ENCODE measurements around the gene PLCB4. TPM values are rescaled to one million over a fixed set of nuclear protein-coding genes. Genes with fewer than 3 reads are reported as not detected.

The PLCB4 gene
- total RNA-seq, 1 donor: 3.5 TPM

GRCh38 chr20:9413001-9413400, 344.1 kb downstream of the PLCB4 start:
- TF ChIP-seq, protein P1, sequence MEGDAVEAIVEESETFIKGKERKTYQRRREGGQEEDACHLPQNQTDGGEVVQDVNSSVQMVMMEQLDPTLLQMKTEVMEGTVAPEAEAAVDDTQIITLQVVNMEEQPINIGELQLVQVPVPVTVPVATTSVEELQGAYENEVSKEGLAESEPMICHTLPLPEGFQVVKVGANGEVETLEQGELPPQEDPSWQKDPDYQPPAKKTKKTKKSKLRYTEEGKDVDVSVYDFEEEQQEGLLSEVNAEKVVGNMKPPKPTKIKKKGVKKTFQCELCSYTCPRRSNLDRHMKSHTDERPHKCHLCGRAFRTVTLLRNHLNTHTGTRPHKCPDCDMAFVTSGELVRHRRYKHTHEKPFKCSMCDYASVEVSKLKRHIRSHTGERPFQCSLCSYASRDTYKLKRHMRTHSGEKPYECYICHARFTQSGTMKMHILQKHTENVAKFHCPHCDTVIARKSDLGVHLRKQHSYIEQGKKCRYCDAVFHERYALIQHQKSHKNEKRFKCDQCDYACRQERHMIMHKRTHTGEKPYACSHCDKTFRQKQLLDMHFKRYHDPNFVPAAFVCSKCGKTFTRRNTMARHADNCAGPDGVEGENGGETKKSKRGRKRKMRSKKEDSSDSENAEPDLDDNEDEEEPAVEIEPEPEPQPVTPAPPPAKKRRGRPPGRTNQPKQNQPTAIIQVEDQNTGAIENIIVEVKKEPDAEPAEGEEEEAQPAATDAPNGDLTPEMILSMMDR (IDR thresholded peaks at IDR 0.05; ENCODE audit: insufficient read depth, low read depth, low read length): no peak
- H3K4me3 ChIP-seq (ENCODE audit: low read depth, low read length): no peak overlapping the region
- no peak for DNase-seq (ENCODE audit: low read depth)

DNA sequence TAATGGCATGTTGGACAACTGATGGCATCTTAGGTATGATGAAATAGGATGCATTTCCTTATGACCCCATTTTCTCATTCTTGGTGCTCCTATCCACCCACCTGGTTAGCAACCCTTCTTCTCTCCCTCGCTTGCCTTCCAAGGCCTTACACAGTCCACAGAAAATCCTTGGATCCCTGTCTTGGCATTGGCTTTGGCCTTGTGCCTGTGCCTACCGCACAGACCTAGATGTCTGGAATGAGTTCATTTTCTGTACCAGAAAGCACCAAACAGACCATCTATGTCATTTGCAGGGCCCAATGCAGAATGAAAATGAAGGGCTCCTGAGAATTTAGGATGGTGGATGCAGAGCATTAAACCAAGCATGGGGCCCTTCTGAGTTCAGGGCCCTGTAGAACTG, 346.5 kb downstream of the PLCB4 start:
- TF ChIP-seq, protein P1 (IDR thresholded peaks at IDR 0.05; ENCODE audit: insufficient read depth, low read depth, low read length): no peak
- no peak for DNase-seq (ENCODE audit: low read depth)
- no peak overlapping the region for H3K4me3 ChIP-seq (ENCODE audit: low read depth, low read length)

- H3K4me3 ChIP-seq (ENCODE audit: low read depth, low read length): no peak overlapping the region
- no peak for DNase-seq (ENCODE audit: low read depth)
- TF ChIP-seq, protein P1 (IDR thresholded peaks at IDR 0.05; ENCODE audit: insufficient read depth, low read depth, low read length): no peak
These were observed 347.5 kb downstream of the PLCB4 start for GRCh38 chr20:9416421-9416820.

DNA sequence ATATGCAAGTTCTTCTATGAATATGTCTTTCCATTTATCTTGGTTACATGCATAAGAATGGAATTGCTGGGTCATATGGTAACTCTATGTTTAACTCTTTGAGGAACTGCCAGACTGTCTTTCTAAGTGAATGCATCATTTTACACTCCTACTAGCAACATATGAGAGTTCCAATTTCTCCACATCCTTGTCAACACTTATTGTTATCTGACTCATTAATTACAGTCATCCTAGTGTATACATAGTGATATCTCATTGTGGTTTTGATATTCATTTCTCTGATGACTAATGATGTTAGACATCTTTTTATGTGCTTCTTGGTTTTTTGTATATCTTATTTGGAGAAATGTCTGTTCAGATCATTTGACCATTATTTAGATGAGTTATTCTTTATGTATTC, 348.8 kb downstream of the PLCB4 start:
- DNase-seq (ENCODE audit: low read depth): peak; percentile 23
- H3K4me3 ChIP-seq (ENCODE audit: low read depth, low read length): no peak overlapping the region
- TF ChIP-seq, protein P1 (IDR thresholded peaks at IDR 0.05; ENCODE audit: insufficient read depth, low read depth, low read length): no peak

DNA sequence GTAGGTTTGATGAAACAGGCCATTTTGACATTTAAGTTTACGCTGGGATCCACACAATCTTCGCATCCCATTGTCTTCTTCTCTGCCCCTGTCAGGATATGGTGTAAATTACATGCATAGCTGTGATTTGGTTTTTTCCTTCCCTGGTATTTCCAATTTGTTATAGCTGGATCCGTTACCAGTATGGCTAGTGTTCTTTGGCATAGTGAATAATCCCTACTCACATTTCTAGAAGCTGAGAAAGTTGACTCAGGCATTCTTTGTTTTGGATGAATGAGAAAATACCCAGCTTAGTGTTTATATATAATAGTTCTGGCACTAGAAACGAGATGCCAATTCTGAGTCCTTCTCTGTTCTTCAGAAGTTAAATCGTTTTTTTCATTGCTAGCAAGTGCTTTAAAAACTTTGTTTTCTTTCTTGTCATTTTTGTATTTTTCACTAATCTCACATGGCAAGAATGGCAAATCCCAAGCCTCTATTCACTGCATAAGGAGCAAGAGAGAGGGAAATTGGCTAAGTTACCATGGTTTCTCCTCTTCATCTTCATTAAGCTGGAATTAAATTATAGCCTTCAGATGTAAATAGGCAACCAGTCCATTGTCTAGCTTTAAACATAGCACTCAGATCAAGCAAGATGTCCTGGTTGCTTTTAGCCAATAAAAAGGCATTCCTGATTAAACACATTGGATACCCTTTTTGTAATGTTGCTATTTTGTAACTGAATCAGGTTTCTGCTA, 353.6 kb downstream of the PLCB4 start:
- TF ChIP-seq, protein P1 (IDR thresholded peaks at IDR 0.05; ENCODE audit: insufficient read depth, low read depth, low read length): no peak

DNA sequence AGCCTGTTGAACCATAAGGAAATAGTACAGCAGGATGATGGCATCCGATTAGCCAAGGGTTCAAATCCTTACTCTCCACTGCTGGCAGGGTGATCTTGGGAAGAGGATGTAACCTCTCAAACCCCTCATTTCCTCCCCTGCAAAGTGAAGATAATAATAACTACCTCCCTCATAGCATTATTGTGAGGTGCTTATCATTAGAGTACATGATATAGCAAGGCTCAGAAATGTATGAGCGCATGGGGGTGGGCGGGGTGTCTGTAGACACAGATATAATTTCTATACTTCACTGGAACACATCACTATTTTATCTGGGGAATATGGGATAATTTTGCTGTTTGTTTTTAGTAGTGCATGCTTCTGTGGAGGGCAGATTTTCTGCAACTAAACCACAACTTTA, 355.7 kb downstream of the PLCB4 start:
- no peak for DNase-seq (ENCODE audit: low read depth)
- TF ChIP-seq, protein P1 (IDR thresholded peaks at IDR 0.05; ENCODE audit: insufficient read depth, low read depth, low read length): no peak
- H3K4me3 ChIP-seq (ENCODE audit: low read depth, low read length): no peak overlapping the region

More for the DNA sequence above, 353.6 kb downstream of the PLCB4 start:
- no peak overlapping the region for H3K4me3 ChIP-seq (ENCODE audit: low read depth, low read length)
- DNase-seq (ENCODE audit: low read depth): no peak

Data from fibroblast of villous mesenchyme (primary cell).